HFFc6 (cell line): ENCODE measurements around the gene PYHIN1. TPM values are rescaled to one million over a fixed set of nuclear protein-coding genes. Genes with fewer than 3 reads are reported as not detected.

Experiments used
- DNase-seq: peaks from one replicate; pipeline ENCODE4 v3.0.0-alpha.2; 2018
- H3K27ac Mint-ChIP-seq: 2 replicates; pipeline ENCODE4 v1.8.0; 2020; ENCODE audit warnings: mild to moderate bottlenecking, mixed read lengths
- H3K27me3 Mint-ChIP-seq: 2 replicates; pipeline ENCODE4 v1.8.0; 2021; ENCODE audit warnings: mild to moderate bottlenecking, moderate library complexity, mixed read lengths; ENCODE audit not compliant: insufficient read depth
- H3K36me3 Mint-ChIP-seq: 2 replicates; pipeline ENCODE4 v1.8.0; 2021; ENCODE audit warnings: low read depth, mixed read lengths
- H3K4me1 Mint-ChIP-seq: 2 replicates; pipeline ENCODE4 v1.8.0; 2020; ENCODE audit warnings: low read depth, mixed read lengths
- H3K4me3 Mint-ChIP-seq: 2 replicates; pipeline ENCODE4 v1.8.0; 2020; ENCODE audit warnings: mild to moderate bottlenecking, moderate library complexity, mixed read lengths
- H3K9me3 Mint-ChIP-seq: 2 replicates; pipeline ENCODE4 v1.8.0; 2020; ENCODE audit warnings: mild to moderate bottlenecking, mixed read lengths
- CTCF ChIP-seq: fragments of 200-600 bp; sonication (generic); IDR thresholded peaks from 2 replicates; pipeline ENCODE4 v1.5.0; 2021; ENCODE audit warnings: antibody characterized with exemption, mild to moderate bottlenecking
- total RNA-seq, 6 experiments: library from RNA; stranded (reverse); fragmentation: NEBNext Ultra II Directional; extraction: Animal tissue kit (Norgen Biotek cat#: 25700); gene quantifications; 2 replicates in 1 of 6; 3 replicates in 5 of 6; pipeline ENCODE4 v1.2.3, GENCODE V29; 2021

Gene PYHIN1
- total RNA-seq, 6 experiments from 2014 or later = not detected

- H3K27ac Mint-ChIP-seq = no peak overlapping the region
- peaks cover 13% of the 10 kb centered on the region for H3K9me3 Mint-ChIP-seq
- no peak for TF ChIP-seq CTCF
- peaks cover 2% of the 10 kb centered on the region; the same call in 1 of the 2 replicates for H3K27me3 Mint-ChIP-seq
- no peak overlapping the region for H3K4me3 Mint-ChIP-seq
- DNase-seq = no peak
- H3K36me3 Mint-ChIP-seq = no peaks in the 10 kb centered on the region
- no peaks in the 10 kb centered on the region for H3K4me1 Mint-ChIP-seq
These were observed 6.7 kb upstream of the PYHIN1 start for GRCh38 chr1:158924677-158925076.

GRCh38 chr1:158930504-158930903 lies 848 bp upstream of the PYHIN1 start:
- no peak for TF ChIP-seq CTCF
- DNase-seq = no peak
- no peak overlapping the region for H3K27ac Mint-ChIP-seq
- no peak overlapping the region for H3K4me3 Mint-ChIP-seq
- peaks cover 2% of the 10 kb centered on the region; the same call in 1 of the 2 replicates for H3K27me3 Mint-ChIP-seq
- 0 out of 2 replicates have a peak, but pooled peaks cover 3% of the 10 kb centered on the region for H3K9me3 Mint-ChIP-seq
- H3K36me3 Mint-ChIP-seq = no peaks in the 10 kb centered on the region
- H3K4me1 Mint-ChIP-seq = no peaks in the 10 kb centered on the region

GRCh38 chr1:158932171-158932570 lies 819 bp downstream of the PYHIN1 start:
- H3K9me3 Mint-ChIP-seq = no peaks in the 10 kb centered on the region
- H3K4me1 Mint-ChIP-seq = no peaks in the 10 kb centered on the region
- H3K4me3 Mint-ChIP-seq = no peak overlapping the region
- H3K27ac Mint-ChIP-seq = no peak overlapping the region
- no peaks in the 10 kb centered on the region for H3K27me3 Mint-ChIP-seq
- H3K36me3 Mint-ChIP-seq = no peaks in the 10 kb centered on the region
- DNase-seq = no peak
- TF ChIP-seq CTCF = no peak

GRCh38 chr1:158933621-158934020 lies 2.3 kb downstream of the PYHIN1 start:
- TF ChIP-seq CTCF = no peak
- Mint-ChIP-seq H3K4me3 (no peak overlapping the region), H3K9me3 (no peaks in the 10 kb centered on the region), H3K4me1 (no peaks in the 10 kb centered on the region), H3K27ac (no peak overlapping the region), H3K36me3 (no peaks in the 10 kb centered on the region), H3K27me3 (no peaks in the 10 kb centered on the region)
- DNase-seq = no peak

GRCh38 chr1:158939180-158939579 lies 7.8 kb downstream of the PYHIN1 start:
- DNase-seq = no peak
- H3K9me3 Mint-ChIP-seq = no peaks in the 10 kb centered on the region
- H3K4me3 Mint-ChIP-seq = no peak overlapping the region
- no peak overlapping the region for H3K27ac Mint-ChIP-seq
- H3K36me3 Mint-ChIP-seq = no peaks in the 10 kb centered on the region
- peaks cover 10% of the 10 kb centered on the region; the same call in 1 of the 2 replicates for H3K4me1 Mint-ChIP-seq
- no peaks in the 10 kb centered on the region for H3K27me3 Mint-ChIP-seq
- TF ChIP-seq CTCF = no peak

GRCh38 chr1:158941317-158941716 lies 10.0 kb downstream of the PYHIN1 start:
- H3K4me1 Mint-ChIP-seq = peaks cover 10% of the 10 kb centered on the region; the same call in 1 of the 2 replicates
- no peak for TF ChIP-seq CTCF
- H3K9me3 Mint-ChIP-seq = no peaks in the 10 kb centered on the region
- H3K36me3 Mint-ChIP-seq = no peaks in the 10 kb centered on the region
- H3K27me3 Mint-ChIP-seq = no peaks in the 10 kb centered on the region
- DNase-seq = no peak
- H3K27ac Mint-ChIP-seq = no peak overlapping the region
- no peak overlapping the region for H3K4me3 Mint-ChIP-seq
